HG02943 (cell line): ENCODE results near the gene PLCB4.
"Not testable (repeated sequence)": the region's sequence is repeated elsewhere in the genome, so short reads cannot be mapped to it uniquely, and the experiment has no call there.

Source experiments
- ATAC-seq: cut with Tn5 transposase; IDR thresholded peaks from one replicate; pipeline ENCODE4 v1.9.1; 2021; ENCODE audit warnings: mild to moderate bottlenecking, low read depth, moderate library complexity; ENCODE audit not compliant: unreplicated experiment

Gene PLCB4

GRCh38 chr20:9068841-9069663, at the start of gene PLCB4:
PLCB4 (plus strand) TSS chr20:9069087; CDS start chr20:9307815, 238,728 bp downstream.
- no peak for ATAC-seq

GRCh38 chr20:9019833-9020232, 49.1 kb upstream of the PLCB4 start:
- no peak for ATAC-seq

GRCh38 chr20:9021216-9021615, 47.7 kb upstream of the PLCB4 start:
- no peak for ATAC-seq

GRCh38 chr20:9021699-9022098, 47.2 kb upstream of the PLCB4 start:
- ATAC-seq, result no peak

- no peak for ATAC-seq
Measured at GRCh38 chr20:9022376-9022775, 46.5 kb upstream of the PLCB4 start.

GRCh38 chr20:9024606-9025005, 44.3 kb upstream of the PLCB4 start:
- no peak for ATAC-seq

- no peak for ATAC-seq
Measured at GRCh38 chr20:9025011-9025410, 43.9 kb upstream of the PLCB4 start.

- ATAC-seq, result no peak
Measured at GRCh38 chr20:9025643-9026042, 43.2 kb upstream of the PLCB4 start.

- ATAC-seq, result no peak
Measured at GRCh38 chr20:9027626-9028025, 41.3 kb upstream of the PLCB4 start.

- no peak for ATAC-seq
Measured at GRCh38 chr20:9028419-9028818, 40.5 kb upstream of the PLCB4 start.

- ATAC-seq, result no peak
Measured at GRCh38 chr20:9031991-9032390, 36.9 kb upstream of the PLCB4 start.

- no peak for ATAC-seq
Measured at GRCh38 chr20:9032758-9033157, 36.1 kb upstream of the PLCB4 start.

GRCh38 chr20:9035126-9035525, 33.8 kb upstream of the PLCB4 start:
- ATAC-seq, result no peak

- no peak for ATAC-seq
Measured at GRCh38 chr20:9036593-9036992, 32.3 kb upstream of the PLCB4 start.

- no peak for ATAC-seq
Measured at GRCh38 chr20:9038791-9039535, 29.9 kb upstream of the PLCB4 start.

GRCh38 chr20:9040863-9041524, 27.9 kb upstream of the PLCB4 start:
- no peak for ATAC-seq

GRCh38 chr20:9043364-9043763, 25.5 kb upstream of the PLCB4 start:
- no peak for ATAC-seq

- not testable (repeated sequence) for ATAC-seq
Measured at GRCh38 chr20:9047928-9048327, 21.0 kb upstream of the PLCB4 start.

GRCh38 chr20:9051508-9051907, 17.4 kb upstream of the PLCB4 start:
- ATAC-seq, result no peak

- ATAC-seq, result no peak
Measured at GRCh38 chr20:9052136-9052535, 16.8 kb upstream of the PLCB4 start.

GRCh38 chr20:9053108-9053507, 15.8 kb upstream of the PLCB4 start:
- ATAC-seq, result no peak
